Calu3 (cell line): ENCODE results near the gene MRPS18A. TPM values are rescaled to one million over a fixed set of nuclear protein-coding genes. Genes with fewer than 3 reads are reported as not detected.

Experiments
- BruUV-seq: library from RNA; stranded (reverse); fragments of 400-500 nt; replicated peaks from 2 replicates; lab custom pipeline; 2021; lab: Mats Ljungman, UMichigan
- CTCF ChIA-PET: fragments of 300-600 bp; sonication (Branson Sonifier 250); formaldehyde crosslinking; loops from one replicate; lab custom pipeline; 2022; ENCODE audit warnings: antibody characterized with exemption; lab: Charles Lee
- DNase-seq: peaks from one replicate; pipeline ENCODE4 v3.0.0; 2022
- H3K27ac Mint-ChIP-seq: one replicate; pipeline ENCODE4 v1.8.0; 2022; ENCODE audit warnings: mixed read lengths; ENCODE audit not compliant: unreplicated experiment
- H3K27me3 Mint-ChIP-seq: one replicate; pipeline ENCODE4 v1.8.0; 2022; ENCODE audit warnings: mixed read lengths; ENCODE audit not compliant: unreplicated experiment
- H3K36me3 Mint-ChIP-seq: one replicate; pipeline ENCODE4 v1.8.0; 2022; ENCODE audit warnings: mild to moderate bottlenecking, moderate library complexity, mixed read lengths; ENCODE audit not compliant: insufficient read depth, unreplicated experiment
- H3K4me1 Mint-ChIP-seq: one replicate; pipeline ENCODE4 v1.8.0; 2022; ENCODE audit warnings: mild to moderate bottlenecking, low read depth, mixed read lengths; ENCODE audit not compliant: unreplicated experiment
- H3K4me3 Mint-ChIP-seq: one replicate; pipeline ENCODE4 v1.8.0; 2022; ENCODE audit warnings: mild to moderate bottlenecking, low read depth, moderate library complexity, mixed read lengths; ENCODE audit not compliant: unreplicated experiment
- H3K9me3 Mint-ChIP-seq: one replicate; pipeline ENCODE4 v1.8.0; 2022; ENCODE audit warnings: low read depth, mixed read lengths; ENCODE audit not compliant: unreplicated experiment
- CTCF ChIP-seq: fragments of 200-600 bp; IDR thresholded peaks from one replicate; pipeline ENCODE4 v1.8.0; 2022; ENCODE audit warnings: antibody characterized with exemption; ENCODE audit not compliant: unreplicated experiment
- intact Hi-C: fragments of 100-400 bp; cut with micrococcal nuclease; formaldehyde crosslinking; loops from one replicate; pipeline ENCODE4 v1.10.0; 2022; ENCODE audit not compliant: unreplicated experiment
- total RNA-seq: library from RNA; stranded (reverse); gene quantifications from 2 replicates; pipeline ENCODE4 v1.2.3, GENCODE V29; 2022

Gene MRPS18A
- total RNA-seq, 1 experiment from 2014 or later = 88.8 TPM

GRCh38 chr6:43724914-43725642, 37.5 kb upstream of the MRPS18A start:
- TF ChIP-seq CTCF = no peak
- peak overlapping the region; percentile 50 for H3K4me3 Mint-ChIP-seq
- intact Hi-C loops = loop anchor here (1.0 to 5.0 kb wide), 5 partner anchors 42 to 354 kb away; no protein-coding TSS in a partner anchor
- CTCF ChIA-PET = interaction anchor here (0.7 to 3.2 kb wide), 34 partner anchors 9 to 362 kb away, joined by 3 to 40 read pairs (median 6); partner anchors contain the start of gene VEGFA
- no peaks in the 10 kb centered on the region for H3K9me3 Mint-ChIP-seq
- DNase-seq = peak; percentile 98
- peak overlapping the region; percentile 97 for H3K27ac Mint-ChIP-seq
- BruUV-seq = no TSS peak
- H3K4me1 Mint-ChIP-seq = peaks cover 56% of the 10 kb centered on the region
- H3K36me3 Mint-ChIP-seq = peaks cover 17% of the 10 kb centered on the region
- peaks cover 5% of the 10 kb centered on the region for H3K27me3 Mint-ChIP-seq

- H3K27me3 Mint-ChIP-seq = peaks cover 10% of the 10 kb centered on the region
Measured at GRCh38 chr6:43724354-43724753, 36.8 kb upstream of the MRPS18A start.

GRCh38 chr6:43723737-43724295, 36.2 kb upstream of the MRPS18A start:
- BruUV-seq = no TSS peak
- intact Hi-C loops = loop anchor here (1.0 to 5.0 kb wide), 7 partner anchors 43 to 355 kb away; no protein-coding TSS in a partner anchor
- CTCF ChIA-PET = interaction anchor here (0.5 to 3.2 kb wide), 23 partner anchors 21 to 738 kb away, joined by 3 to 40 read pairs (median 8); partner anchors contain the start of gene VEGFA
- H3K27me3 Mint-ChIP-seq = peaks cover 10% of the 10 kb centered on the region
- peaks cover 52% of the 10 kb centered on the region for H3K4me1 Mint-ChIP-seq
- peaks cover 17% of the 10 kb centered on the region for H3K36me3 Mint-ChIP-seq
- no peaks in the 10 kb centered on the region for H3K9me3 Mint-ChIP-seq
- DNase-seq = peak; percentile 95
- H3K27ac Mint-ChIP-seq = peak overlapping the region; percentile 97
- H3K4me3 Mint-ChIP-seq = peak overlapping the region; percentile 50
- peak; percentile 89 for TF ChIP-seq CTCF

More at GRCh38 chr6:43724354-43724753, 36.8 kb upstream of the MRPS18A start:
- BruUV-seq = TSS peak; percentile 87
- peaks cover 17% of the 10 kb centered on the region for H3K36me3 Mint-ChIP-seq
- DNase-seq = no peak
- H3K9me3 Mint-ChIP-seq = no peaks in the 10 kb centered on the region
- H3K27ac Mint-ChIP-seq = peak overlapping the region; percentile 97
- CTCF ChIA-PET = interaction anchor here (0.5 to 3.2 kb wide), 34 partner anchors 10 to 739 kb away, joined by 3 to 40 read pairs (median 6); partner anchors contain the start of gene VEGFA
- intact Hi-C loops = loop anchor here (1.0 to 5.0 kb wide), 5 partner anchors 43 to 355 kb away; no protein-coding TSS in a partner anchor
- H3K4me1 Mint-ChIP-seq = peaks cover 56% of the 10 kb centered on the region
- TF ChIP-seq CTCF = no peak
- peak overlapping the region; percentile 50 for H3K4me3 Mint-ChIP-seq

GRCh38 chr6:43722920-43723545, 35.4 kb upstream of the MRPS18A start:
- TF ChIP-seq CTCF = no peak
- H3K4me1 Mint-ChIP-seq = peaks cover 47% of the 10 kb centered on the region
- H3K36me3 Mint-ChIP-seq = peaks cover 17% of the 10 kb centered on the region
- H3K27me3 Mint-ChIP-seq = peaks cover 10% of the 10 kb centered on the region
- no peaks in the 10 kb centered on the region for H3K9me3 Mint-ChIP-seq
- no peak for DNase-seq
- peak overlapping the region; percentile 97 for H3K27ac Mint-ChIP-seq
- no peak overlapping the region for H3K4me3 Mint-ChIP-seq
- BruUV-seq = no TSS peak
- intact Hi-C loops = loop anchor here (1.0 to 5.0 kb wide), 3 partner anchors 56 to 229 kb away; no protein-coding TSS in a partner anchor
- CTCF ChIA-PET = interaction anchor here (2.3 to 3.2 kb wide), 4 partner anchors 20 to 356 kb away, joined by 12 to 38 read pairs (median 23); no protein-coding TSS in a partner anchor
